Stimulated activated CD4-positive, alpha-beta T cell treated with anti-CD3 and anti-CD28 coated beads, Interleukin-15, amount 100 ng/mL, for 48 hours (primary cell): Measurements from ENCODE around the gene OR2V2.
"Not testable (repeated sequence)": the region's sequence is repeated elsewhere in the genome, so short reads cannot be mapped to it uniquely, and the experiment has no call there.

Experiments
- DNase-seq, 2 donors: peaks; one replicate each; pipeline ENCODE4 v3.0.0-alpha.2; 2020; ENCODE audit warnings: low read depth in 2 of 2

The OR2V2 gene

DNA sequence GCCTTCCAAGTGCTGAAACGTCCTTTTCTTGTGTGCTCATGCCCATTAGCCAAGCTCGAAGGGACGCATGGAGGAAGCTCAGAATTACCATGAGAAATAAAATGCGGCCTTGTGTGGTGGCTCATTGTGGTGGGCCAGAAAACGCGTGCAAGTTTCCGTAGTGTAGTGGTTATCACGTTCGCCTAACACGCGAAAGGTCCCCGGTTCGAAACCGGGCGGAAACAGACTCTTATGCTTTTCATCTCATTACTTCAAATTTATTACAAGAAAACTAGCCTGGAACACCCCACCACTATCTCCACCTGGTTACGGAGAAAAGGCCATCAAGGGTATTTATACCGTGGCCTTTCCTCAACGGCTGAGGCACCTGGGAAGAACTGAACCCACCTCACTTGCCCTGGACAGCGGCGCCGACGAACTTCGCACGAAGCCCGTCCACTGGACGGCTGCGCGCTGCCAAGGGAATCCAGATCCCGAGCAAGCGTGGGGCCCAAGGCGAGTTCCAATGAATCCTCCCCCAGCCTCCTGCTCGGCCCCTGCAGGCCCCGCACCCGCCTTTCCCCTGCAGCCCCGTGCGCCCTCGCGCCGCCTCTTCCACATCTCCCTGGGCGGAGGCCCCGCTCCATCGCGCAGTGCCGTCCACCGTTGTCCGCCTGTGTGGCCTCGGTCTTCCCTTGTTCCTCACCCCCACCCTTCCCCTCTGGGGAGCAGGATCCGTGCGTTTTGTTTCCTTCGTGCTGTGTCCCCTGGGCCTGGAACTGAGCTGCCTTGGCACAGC is 22.3 kb downstream of the OR2V2 start:
- peak; percentile 67 to 80 for DNase-seq

DNA sequence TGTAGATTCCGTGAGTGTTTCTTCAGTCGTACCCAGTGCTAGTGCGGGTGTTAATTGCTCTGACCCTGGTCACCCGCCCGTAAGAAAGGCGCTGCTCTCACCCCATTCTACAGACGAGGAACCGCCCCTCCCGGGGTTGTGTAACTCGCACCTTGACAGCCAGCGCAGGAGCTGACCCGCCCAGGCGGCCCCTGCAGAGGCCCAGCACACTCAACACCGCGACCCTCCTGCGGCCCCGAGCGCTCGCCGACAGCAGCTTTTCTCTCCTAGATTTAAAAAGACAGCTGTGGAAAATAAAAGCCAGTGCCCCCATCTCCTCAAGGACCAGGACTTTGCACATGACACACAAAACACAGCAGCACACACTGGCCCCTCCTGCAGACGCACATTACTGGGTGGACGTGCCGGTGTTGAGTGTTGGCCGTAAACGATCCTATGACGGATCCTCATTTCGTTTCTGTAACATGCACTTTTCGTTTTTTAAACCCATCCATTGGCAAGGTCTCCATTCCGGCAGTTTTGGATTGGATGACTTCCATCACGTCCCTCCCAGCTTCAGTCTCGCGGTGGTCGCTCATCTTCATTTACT is 22.9 kb downstream of the OR2V2 start:
- no peak for DNase-seq

DNA sequence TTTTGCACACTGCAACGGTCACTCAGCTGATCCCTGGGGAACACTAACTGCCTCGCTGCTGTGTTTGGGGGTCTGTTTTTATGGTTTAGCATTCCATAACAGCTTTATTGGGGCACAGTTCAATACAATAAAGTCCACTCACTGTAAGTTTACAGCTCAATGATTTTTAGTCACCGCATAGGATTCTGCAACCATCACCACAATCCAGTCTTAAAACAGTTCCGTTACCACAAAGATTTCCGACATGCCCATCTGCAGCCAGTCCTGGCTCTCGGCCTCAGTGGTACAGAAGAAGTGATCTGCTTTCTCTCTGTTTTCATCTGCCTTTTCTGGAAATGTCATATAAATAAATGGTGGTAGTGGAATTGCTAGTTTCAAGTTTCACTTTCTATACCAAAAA is 23.6 kb downstream of the OR2V2 start:
- no peak for DNase-seq

DNA sequence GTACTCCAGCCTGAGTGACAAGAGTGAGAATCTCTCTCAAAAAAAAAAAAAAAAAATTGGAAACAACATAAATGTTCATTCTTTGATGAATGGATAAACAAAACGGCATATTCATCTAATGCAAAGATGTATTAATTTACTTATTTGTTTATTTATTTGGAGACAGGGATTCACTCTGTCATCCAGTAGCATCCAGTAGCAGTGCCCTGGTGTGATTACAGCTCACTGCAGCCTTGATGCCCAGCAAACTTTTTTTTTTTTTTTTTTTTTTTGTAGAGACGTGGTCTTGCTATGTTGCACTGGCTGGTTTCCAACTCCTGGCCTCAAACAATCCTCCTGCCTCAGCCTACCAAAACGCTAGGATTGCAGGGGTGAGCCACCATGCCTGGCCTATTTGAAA is 24.4 kb downstream of the OR2V2 start:
- no peak for DNase-seq

DNA sequence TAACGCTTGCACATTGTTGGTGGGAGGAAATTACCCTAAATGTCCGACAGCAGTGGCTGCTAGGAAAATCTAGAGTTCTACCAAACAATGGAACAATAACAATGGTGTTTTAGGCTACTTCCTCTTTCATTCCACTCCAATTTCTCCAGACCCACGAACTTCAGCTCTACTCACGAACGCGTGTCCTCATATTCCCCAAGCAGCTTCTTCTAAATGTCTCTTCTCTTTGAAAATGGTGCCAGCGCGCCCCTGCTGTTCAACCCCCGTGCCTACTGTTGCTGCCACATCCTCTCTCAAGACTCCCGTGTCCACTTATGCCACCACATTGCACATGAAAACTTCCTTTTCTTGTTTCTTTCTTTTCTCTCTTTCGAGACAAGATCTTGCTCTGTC is 25.6 kb downstream of the OR2V2 start:
- peak in 1 of 2 donors; percentile 71 for DNase-seq

DNA sequence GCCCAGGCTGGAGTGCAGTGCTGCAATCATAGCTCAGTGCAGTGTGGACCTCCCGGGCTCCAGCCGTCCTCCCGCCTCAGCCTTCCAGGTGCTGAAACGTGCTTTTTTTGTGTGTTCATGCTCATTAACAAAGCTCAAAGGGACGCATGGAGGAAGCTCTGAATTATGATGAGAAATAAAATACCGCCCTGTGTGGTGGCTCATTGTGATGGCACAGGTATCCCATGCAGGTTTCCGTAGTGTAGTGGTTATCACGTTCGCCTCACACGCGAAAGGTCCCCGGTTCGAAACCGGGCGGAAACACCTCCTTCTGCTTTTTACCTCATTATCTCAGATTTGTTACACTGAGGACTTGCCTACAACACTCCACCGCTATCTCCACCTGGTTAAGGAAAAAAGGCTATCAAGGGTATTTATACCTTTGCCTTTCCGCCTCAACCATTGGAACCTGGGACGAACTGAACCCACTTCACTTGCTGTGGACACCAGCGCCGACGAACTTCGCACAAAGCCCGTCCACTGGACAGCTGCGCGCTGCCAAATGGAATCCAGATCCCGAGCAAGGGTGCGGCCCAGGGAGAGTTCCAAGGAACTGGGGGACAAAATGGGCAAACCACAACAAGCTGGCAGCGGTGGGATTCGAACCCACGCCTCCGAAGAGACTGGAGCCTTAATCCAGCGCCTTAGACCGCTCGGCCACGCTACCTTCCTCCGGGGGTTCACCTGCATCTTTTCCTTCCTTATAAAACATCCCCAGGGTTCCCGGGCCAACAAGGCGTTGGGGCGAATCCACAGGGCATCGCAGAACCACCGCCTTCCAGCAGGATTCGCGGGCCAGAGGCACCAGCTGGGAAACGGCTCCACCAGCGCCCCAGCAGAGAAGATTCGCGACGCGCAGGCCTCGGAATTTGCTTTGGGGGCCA is 26.3 kb downstream of the OR2V2 start:
- peak in 1 of 2 donors; percentile 56 for DNase-seq

DNA sequence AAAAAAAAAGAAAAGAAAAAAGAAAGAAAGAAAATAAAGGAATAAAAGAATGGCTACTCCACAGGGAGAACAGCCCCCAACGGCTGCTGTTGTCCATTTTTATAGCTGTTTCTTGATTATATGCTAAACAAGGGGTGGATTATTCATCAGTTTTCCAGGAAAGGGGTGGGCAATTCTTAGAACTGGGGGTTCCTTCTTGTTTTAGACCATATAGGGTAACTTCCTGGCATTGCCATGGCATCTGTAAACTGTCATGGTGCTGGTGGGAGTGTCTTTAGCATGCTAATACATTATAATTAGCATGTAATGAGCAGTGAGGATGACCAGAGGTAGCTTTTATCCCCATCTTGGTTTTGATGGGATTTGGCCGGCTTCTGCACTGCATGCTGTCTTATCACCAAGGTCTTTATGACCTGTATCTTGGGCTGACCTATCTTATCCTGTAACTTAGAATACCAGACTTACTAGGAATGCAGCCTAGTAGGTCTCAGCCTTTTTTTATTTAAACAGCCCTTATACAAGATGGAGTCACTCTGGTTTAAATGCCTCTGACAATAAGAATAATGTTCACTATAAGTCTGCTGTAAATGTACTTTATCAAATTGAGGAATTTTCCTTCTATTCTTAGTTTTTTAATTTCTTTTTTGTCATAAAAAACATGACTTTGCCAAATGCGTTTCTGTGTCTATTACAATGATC is 29.0 kb downstream of the OR2V2 start:
- no peak for DNase-seq

DNA sequence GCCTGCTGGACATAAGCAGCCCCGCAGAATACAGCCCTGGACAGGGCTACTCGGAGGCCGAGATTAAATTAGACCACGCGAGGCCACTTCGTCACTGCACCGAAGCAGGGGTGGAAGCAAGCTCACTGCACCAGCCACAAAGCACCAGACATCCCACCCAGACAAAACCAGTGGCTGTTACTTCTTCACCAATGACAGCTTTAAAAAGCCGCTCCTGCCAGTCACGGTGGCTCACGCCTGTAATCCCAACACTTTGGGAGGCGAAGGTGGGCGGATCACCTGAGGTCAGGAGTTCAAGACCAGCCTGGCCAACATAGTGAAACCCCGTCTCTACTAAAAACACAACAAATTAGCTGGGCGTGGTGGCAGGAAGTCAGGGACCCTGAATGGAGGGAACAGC is 30.2 kb downstream of the OR2V2 start:
- not testable (repeated sequence) for DNase-seq

DNA sequence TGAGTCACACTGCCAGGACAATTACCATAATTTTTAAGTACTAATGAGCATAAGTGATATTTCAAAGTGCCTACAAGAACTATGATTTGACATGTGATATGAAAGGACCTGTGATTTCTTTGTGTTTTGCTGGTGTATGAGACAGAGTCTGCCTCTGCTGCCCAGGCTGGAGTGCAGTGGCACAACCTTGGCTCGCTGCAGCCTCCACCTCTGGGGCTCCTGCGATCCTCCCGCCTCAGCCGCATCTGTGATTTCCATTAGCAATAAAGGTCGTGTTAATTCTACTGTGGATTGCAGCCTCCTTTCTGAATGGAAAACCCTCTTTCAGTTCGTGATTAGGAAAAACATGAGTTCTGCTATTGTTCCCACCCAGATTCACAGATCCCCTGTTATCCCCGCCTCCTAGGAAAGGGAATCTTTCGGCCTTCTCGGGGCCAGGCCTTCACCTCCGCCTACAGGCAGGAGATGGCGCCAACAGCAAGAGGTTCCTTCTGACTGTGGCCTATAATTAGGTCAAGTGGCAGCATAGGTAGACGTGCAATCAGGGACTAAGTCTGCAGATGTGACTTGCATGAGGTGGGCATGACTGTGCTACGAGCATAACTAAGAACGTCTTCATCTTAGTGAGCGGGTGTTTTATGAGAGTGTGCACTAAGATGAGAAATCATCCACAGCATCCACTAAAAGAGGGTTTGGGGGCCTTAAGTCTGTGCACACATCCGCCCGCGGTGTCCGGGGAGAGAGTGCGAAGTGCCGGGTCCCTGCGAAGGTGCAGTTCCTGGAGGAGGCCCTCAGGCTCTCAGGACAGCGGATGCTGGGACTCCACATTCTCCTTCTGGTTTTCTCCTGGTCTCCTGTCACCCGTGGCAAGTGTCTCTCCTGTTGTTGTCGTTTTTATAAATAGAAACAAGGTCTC is 34.5 kb downstream of the OR2V2 start:
- DNase-seq: no peak

DNA sequence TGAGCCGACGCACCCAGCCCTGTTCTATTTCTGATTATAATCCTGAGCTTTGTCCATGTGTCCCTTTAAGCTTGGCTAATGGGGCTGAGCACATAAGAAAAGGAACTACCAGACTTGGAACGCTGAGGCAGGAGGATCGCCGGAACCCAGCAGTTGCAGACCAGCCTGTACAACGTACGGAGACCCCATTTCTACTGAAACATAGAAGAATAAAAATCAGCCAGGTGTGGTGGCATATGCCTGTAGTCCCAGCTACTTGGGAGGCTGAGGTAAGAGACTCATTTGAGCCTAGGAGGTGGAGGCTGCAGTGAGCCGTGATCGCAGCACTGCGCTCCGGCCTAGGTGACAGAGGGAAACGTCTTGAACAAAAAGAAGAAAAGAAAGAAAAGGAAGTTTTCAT is 35.3 kb downstream of the OR2V2 start:
- no peak for DNase-seq

DNA sequence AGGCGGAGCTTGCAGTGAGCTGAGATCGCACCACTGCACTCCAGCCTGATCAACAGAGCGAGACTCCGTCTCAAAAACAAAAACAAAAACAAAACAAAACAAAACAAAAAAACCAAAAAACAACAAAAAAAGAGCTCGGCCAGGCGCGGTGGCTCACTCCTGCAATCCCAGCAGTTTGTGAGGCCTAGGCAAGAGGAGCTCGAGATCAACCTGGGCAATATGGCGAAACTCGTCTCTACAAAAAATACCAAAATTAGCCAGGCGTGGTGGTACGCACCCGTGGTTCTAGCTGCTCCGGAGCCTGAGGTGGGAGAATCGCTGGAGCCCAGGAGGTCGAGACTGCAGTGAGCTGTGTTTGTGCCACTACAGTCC is 37.4 kb downstream of the OR2V2 start:
- no peak for DNase-seq

DNA sequence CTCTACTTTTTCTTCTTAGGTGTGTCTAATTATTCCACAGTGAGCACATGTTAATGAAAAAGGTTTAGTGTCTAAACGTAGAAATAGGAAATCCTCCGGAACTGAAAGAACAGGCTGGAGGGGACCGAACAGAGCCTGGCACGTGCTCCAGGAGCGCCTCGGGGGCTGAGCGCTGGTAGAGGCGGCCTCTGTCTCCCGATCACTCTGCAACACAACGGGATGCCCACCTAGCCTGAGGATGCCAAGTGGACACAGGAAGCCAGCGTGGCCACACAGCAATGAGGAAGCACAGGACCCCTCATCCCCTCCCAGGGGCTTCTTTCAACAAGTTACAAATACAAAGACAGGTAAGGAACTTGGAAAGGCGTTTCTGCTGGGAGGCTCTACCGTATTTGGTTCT is 38.2 kb downstream of the OR2V2 start:
- DNase-seq: no peak

DNA sequence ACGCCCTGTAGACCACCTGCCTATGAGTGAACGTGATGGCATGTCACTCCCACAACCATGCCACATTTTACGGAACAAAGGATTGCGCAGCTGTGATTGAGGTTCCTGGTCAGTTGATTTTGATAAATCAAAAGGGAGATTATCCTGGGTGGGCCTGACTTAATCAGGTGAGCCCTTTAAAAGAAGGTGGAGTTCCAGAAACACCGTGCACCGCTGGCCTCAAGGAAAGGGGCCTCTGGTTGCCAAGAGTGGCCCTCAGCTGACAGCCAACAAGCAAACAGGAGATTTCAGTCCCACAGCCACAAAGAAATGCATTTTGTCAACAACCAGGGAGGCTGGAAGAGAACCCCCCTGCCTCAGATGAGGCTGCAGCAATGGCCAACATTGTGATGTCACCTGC is 38.6 kb downstream of the OR2V2 start:
- DNase-seq: no peak

DNA sequence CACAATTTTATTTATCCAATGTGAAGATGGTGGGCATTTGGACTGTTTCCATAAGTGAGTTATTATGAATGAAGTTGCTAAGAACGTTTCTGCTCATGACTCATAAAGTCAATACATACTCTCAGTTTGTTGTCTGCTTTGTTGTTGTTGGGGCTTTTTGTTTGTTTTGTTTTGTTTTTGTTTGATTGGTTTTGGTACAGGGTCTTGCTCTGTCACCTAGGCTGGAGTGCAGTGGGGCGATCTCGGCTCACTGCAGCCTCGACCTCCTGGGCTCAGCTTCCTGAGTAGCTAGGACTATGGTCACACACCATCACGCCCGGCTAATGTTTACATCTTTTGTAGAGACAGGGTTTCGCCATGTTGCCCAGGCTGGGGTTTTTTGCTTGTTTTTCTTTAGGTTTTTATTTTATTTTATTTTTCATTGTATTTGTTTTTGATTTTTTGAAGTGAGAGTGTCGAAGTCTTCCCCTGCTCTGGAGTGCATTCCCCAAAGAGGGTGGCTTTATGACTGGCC is 39.7 kb downstream of the OR2V2 start:
- DNase-seq: no peak

DNA sequence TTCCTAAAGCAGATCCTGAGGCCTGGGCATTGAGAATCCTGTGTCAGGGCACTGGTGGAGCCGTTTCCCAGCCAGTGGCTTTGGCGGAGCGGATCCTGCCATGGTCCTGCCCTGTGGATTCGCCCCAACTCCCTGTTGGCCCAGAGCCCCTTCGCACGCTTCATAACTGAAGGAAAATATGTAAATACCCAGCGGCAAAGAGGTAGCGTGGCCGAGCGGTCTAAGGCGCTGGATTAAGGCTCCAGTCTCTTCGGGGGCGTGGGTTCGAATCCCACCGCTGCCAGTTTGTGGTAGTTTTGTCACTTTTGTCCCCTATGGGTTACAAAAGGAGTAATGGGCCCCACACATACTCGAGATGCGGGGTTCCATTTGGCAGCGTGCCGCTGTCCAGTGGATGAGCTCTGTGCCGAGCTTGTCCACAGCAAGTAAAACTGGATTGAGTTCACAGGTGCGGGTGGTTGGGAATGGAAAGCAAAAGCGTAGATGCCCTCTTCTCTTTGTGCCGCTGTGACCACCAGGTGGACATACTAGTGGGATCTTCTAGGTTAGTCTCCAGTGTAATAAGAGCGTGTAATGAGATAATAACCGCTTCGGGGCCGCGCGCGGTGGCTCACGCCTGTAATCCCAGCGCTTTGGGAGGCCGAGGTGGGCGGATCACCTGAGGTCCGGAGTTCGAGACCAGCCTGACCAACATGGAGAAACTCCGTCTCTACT is 40.3 kb downstream of the OR2V2 start:
- DNase-seq: peak in 1 of 2 donors; percentile 68

DNA sequence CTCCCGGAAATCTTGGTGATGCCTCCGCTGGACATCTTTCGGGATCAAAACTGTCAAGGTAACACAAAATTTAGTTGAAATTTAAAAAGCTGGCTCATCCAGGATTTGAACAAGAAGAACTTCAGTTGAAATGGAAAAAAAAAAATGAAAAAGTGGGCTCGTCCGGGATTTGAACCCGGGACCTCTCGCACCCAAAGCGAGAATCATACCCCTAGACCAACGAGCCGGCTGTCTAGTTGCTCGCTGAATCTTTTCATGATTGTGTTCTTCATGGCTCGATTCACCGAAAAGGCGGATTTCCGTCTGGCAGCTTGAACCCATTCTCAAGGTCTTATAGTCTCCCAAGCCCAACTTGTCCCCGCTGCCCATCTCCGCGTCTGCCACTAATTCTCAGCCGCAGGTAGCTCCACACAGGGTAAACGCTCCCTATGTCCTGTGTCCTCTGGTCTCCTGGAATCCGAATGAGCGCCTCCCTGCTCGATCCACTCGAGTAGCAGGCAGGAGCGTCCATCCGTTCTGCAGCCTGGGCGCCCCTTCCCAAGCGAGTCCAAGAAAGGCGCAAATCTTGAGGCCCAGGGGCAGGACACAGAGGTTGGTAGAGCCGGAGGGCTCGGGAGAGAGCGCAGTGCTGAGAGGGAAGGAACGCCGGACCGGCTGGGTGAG is 41.4 kb downstream of the OR2V2 start:
- peak; percentile 60 to 65 for DNase-seq

DNA sequence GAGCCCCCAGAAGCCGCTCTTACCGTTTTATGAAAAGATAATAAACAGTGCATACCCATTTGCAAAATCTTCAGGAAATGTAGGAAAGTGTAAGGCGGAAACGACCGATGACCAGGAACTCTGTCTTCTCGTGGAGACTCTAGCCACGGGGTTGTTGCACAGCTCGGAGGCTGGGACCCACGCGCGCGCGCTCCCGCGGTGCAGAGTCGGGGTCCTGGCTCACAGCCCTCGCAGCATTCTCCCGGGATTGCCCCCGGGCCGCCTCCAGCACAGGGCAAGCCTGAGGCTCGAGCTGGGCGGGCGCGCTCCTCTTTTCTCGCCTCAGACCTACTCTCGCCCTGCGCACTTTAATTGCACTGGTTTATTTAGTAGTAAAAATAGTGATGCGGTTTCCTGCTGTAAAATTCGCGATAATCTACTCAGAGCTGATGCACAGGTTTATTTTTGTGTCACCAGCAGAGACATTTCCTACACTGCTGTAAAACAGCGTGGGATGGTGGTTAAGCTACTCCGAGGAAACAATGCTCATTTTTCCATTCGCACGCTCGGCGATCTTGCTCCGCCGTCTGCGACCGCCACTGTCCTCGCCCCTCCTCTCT is 42.1 kb downstream of the OR2V2 start:
- DNase-seq: peak in 1 of 2 donors; percentile 51

DNA sequence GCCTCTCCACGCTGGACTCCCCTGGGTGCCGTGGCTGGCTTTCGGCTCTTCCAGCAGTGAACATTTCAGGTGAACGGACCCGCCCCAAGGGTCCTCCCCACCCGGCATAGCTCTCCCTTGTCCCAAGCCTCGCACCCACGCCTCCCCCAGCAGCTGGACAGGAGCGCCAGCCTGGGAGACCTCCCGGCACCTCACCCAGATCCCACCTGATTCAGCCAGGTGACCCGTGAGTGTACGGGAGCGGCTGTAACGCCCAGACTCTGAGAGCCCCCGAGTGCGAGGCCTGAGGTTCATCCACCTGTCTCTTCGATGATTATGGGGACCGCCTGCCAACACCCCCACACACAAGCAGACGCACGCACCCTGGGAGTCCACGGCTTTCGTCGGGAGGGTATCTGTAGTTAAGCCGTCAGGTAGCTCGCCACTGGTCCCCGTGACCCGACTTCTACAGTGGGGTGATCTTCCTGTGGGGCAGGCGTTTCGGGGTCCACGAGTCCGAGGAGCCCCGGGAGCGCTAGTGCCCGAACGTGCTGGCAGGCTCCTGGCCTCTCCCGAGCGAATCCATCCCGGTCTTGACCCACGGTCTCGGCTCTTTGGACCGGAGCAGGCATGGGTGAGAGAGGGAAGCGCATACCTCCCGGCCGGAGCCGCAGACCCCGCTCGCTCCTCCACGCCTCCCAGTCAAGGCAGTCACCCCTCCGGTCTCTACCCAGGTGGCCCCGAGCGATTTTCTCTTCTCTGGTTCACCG is 42.8 kb downstream of the OR2V2 start:
- DNase-seq: no peak
